Transverse colon (tissue), 4 donors: ENCODE results near the gene ARRDC2. TPM values are rescaled to one million over a fixed set of nuclear protein-coding genes. Genes with fewer than 3 reads are reported as not detected.
"Not testable (repeated sequence)": the region's sequence is repeated elsewhere in the genome, so short reads cannot be mapped to it uniquely, and the experiment has no call there.

Experiments
- DNase-seq: peaks from one replicate; pipeline ENCODE4 v3.0.0-alpha.2; 2019
- H3K27ac ChIP-seq, 4 donors: fragments of 200-600 bp; sonication (generic); 2 replicates each; pipeline ENCODE4 v1.5.1; 2016 to 2018; ENCODE audit warnings: inconsistent platforms in 4 of 4
- H3K27me3 ChIP-seq: fragments of 200-600 bp; sonication (generic); 2 replicates; pipeline ENCODE4 v1.5.1; 2017; ENCODE audit warnings: inconsistent platforms
- H3K36me3 ChIP-seq, 4 donors: fragments of 200-600 bp; sonication (generic); 2 replicates each; pipeline ENCODE4 v1.5.1; 2017 to 2019; ENCODE audit warnings: inconsistent platforms in 4 of 4
- H3K4me1 ChIP-seq, 4 donors: fragments of 200-600 bp; sonication (generic); 2 replicates each; pipeline ENCODE4 v1.5.1; 2017 to 2020; ENCODE audit warnings: inconsistent platforms in 4 of 4
- H3K4me3 ChIP-seq, 4 donors: fragments of 200-600 bp; sonication (generic); 1 replicate in 1 of 4; 2 replicates in 3 of 4; pipeline versions ENCODE4 v1.5.1 to v1.6.1; 2017 to 2019; ENCODE audit warnings: inconsistent platforms in 4 of 4
- H3K9me3 ChIP-seq, 2 donors: fragments of 200-600 bp; sonication (generic); 2 replicates each; pipeline ENCODE4 v1.5.1; 2017 to 2019; ENCODE audit warnings: inconsistent platforms in 2 of 2
- CTCF ChIP-seq, 5 experiments: fragments of 200-600 bp in 3 of 5; fragments of 450-650 bp in 2 of 5; sonication (generic) in 3 of 5; IDR thresholded peaks; 1 replicate in 2 of 5; 2 replicates in 3 of 5; pipeline ENCODE4 v1.5.1; 2016 to 2017; ENCODE audit warnings: antibody characterized with exemption in 5 of 5, inconsistent platforms in 3 of 5, mild to moderate bottlenecking in 2 of 5, moderate library complexity in 1 of 5
- EP300 ChIP-seq: sonication (generic); formaldehyde crosslinking; IDR thresholded peaks from one replicate; pipeline ENCODE4 v1.6.1; 2017; ENCODE audit warnings: antibody characterized with exemption, low read depth
- POLR2A ChIP-seq: fragments of 450-650 bp; IDR thresholded peaks from one replicate; pipeline ENCODE4 v1.6.1; 2016; ENCODE audit warnings: antibody characterized with exemption, mild to moderate bottlenecking, moderate library complexity
- POLR2AphosphoS5 ChIP-seq, 3 donors: sonication (generic); formaldehyde crosslinking; IDR thresholded peaks; one replicate each; pipeline ENCODE4 v1.6.1; 2016; ENCODE audit warnings: antibody characterized with exemption in 3 of 3
- WGBS, 2 donors: methylation state at CpG; one replicate each; pipeline ENCODE4 v1.1.5; 2018; ENCODE audit warnings: low coverage in 1 of 2; 5-methylcytosine and 5-hydroxymethylcytosine counted together
- in situ Hi-C, 4 donors: fragments of 200-750 bp; cut with MboI; loops; one replicate each; pipeline versions ENCODE4 v1.15.0 to v1.15.1; 2017; ENCODE audit warnings: low sequenced_read_pairs in 3 of 4, low pct_ligation_motif_present in 1 of 4, low pct_unique_long_range_greater_than_20kb in 1 of 4
- intact Hi-C: fragments of 100-400 bp; cut with DNase I; formaldehyde crosslinking; loops from one replicate; pipeline ENCODE4 v1.15.1; 2023; ENCODE audit warnings: low total_unique reads
- total RNA-seq, 4 donors: library from RNA; depleted of rRNA; stranded (reverse); fragments of >200 nt; gene quantifications; one replicate each; pipeline ENCODE4 v1.1.0, GENCODE V29; 2016

ARRDC2 gene
- total RNA-seq, 4 donors from 2014 or later, result 28.9 to 69.6 (median 42.7) TPM

GRCh38 chr19:17985037-17985818 lies 22.7 kb upstream of the ARRDC2 start:
- Histone ChIP-seq H3K27ac (no peak overlapping the region), H3K27me3 (no peaks in the 10 kb centered on the region), H3K4me3 (no peak overlapping the region), H3K36me3 (no peaks in the 10 kb centered on the region), H3K4me1 (no peaks in the 10 kb centered on the region), H3K9me3 (no peaks in the 10 kb centered on the region)
- 59% methylated on average over 17 of the region's 17 CpGs; no CpG with 5 or more reads in 1 of the 2 donors for WGBS, 2 donors
- in situ Hi-C loops (loop anchor here in 1 of 4 donors (25.0 kb wide), 1 partner anchor 123 kb away; the partner anchor contains the start of genes RPL18A and SLC5A5), intact Hi-C loops (no loop called here)
- TF ChIP-seq POLR2AphosphoS5 (IDR thresholded peaks at IDR 0.05) (no peak), POLR2A (no peak), EP300 (no peak), CTCF (IDR thresholded peaks at IDR 0.05) (no peak)
- no peak for DNase-seq

- not testable (repeated sequence) for H3K9me3 ChIP-seq
Measured at GRCh38 chr19:17986569-17986968, 21.4 kb upstream of the ARRDC2 start.

GRCh38 chr19:17988161-17988560 lies 19.8 kb upstream of the ARRDC2 start:
- TF ChIP-seq CTCF (IDR thresholded peaks at IDR 0.05) (no peak), POLR2AphosphoS5 (IDR thresholded peaks at IDR 0.05) (no peak), EP300 (no peak), POLR2A (no peak)
- in situ Hi-C loops, result loop anchor here in 1 of 4 donors (25.0 kb wide), 1 partner anchor 126 kb away; the partner anchor contains the start of genes RPL18A and SLC5A5

More at GRCh38 chr19:17986569-17986968, 21.4 kb upstream of the ARRDC2 start:
- H3K27ac ChIP-seq, DNase-seq, intact Hi-C loops, H3K36me3 ChIP-seq, H3K27me3 ChIP-seq, H3K4me3 ChIP-seq, H3K4me1 ChIP-seq: not testable (repeated sequence)
- in situ Hi-C loops, result loop anchor here in 1 of 4 donors (25.0 kb wide), 1 partner anchor 124 kb away; the partner anchor contains the start of genes RPL18A and SLC5A5
- WGBS, 2 donors, result 83 to 88% methylated on average over 8 of the region's 8 CpGs

GRCh38 chr19:17989425-17990094 lies 18.4 kb upstream of the ARRDC2 start:
- H3K27ac ChIP-seq, result no peak overlapping the region
- peaks cover 4% of the 10 kb centered on the region for H3K27me3 ChIP-seq
- H3K36me3 ChIP-seq, result no peaks in the 10 kb centered on the region
- no peaks in the 10 kb centered on the region for H3K4me1 ChIP-seq
- in situ Hi-C loops, result loop anchor here (5.0 to 25.0 kb wide), 5 partner anchors 37 to 127 kb away; partner anchors contain the start of genes RPL18A (in 1 of the 4) and SLC5A5 (in 1 of the 4)
- TF ChIP-seq POLR2AphosphoS5 (IDR thresholded peaks at IDR 0.05) (no peak), POLR2A (no peak), CTCF (IDR thresholded peaks at IDR 0.05) (no peak), EP300 (no peak)
- H3K9me3 ChIP-seq, result no peaks in the 10 kb centered on the region
- intact Hi-C loops, result loop anchor here (10.0 kb wide), 1 partner anchor 135 kb away; the partner anchor contains the start of gene RPL18A
- 90% methylated on average over 16 of the region's 16 CpGs; no CpG with 5 or more reads in 1 of the 2 donors for WGBS, 2 donors
- DNase-seq, result no peak
- H3K4me3 ChIP-seq, result no peak overlapping the region

More at GRCh38 chr19:17988161-17988560, 19.8 kb upstream of the ARRDC2 start:
- H3K36me3 ChIP-seq, result no peaks in the 10 kb centered on the region
- H3K27ac ChIP-seq, result no peak overlapping the region
- 77 to 82% methylated on average over 3 to 13 of the region's 13 CpGs for WGBS, 2 donors
- no peaks in the 10 kb centered on the region for H3K9me3 ChIP-seq
- no peak for DNase-seq
- intact Hi-C loops, result no loop called here
- H3K27me3 ChIP-seq, result no peaks in the 10 kb centered on the region
- no peaks in the 10 kb centered on the region for H3K4me1 ChIP-seq
- H3K4me3 ChIP-seq, result no peak overlapping the region
